G401.6 (cell line): ENCODE data around the gene IL16.

Experiments
- FAIRE-seq: peaks from 2 replicates; lab custom pipeline; 2012; peaks lifted over from hg19 to GRCh38; lab: Jason Lieb, UNC

Gene IL16

GRCh38 chr15:81275711-81276392 lies 79.2 kb downstream of the IL16 start:
- no peak for FAIRE-seq

GRCh38 chr15:81276967-81277366 lies 80.3 kb downstream of the IL16 start:
- no peak for FAIRE-seq

DNA sequence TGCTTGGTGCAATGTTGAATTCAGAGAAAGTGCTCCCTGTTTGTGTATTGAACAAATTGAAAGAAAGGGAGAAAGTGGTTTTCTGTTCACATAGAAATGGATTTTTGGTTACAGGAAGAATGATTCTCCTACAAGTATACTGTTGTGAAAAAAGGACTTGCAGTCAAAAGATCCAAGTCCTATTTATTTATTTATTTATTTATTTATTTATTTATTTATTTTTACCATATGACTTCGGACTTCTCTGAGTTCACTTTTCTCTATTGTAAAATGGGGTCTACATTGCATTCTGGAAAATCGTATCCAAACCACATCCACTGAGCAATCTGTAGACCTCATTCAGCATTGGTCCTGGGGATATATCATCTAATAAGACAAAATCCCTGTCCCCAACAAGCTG lies 81.2 kb downstream of the IL16 start:
- no peak for FAIRE-seq

- FAIRE-seq: no peak
Observed at GRCh38 chr15:81278306-81279029, 81.8 kb downstream of the IL16 start.

DNA sequence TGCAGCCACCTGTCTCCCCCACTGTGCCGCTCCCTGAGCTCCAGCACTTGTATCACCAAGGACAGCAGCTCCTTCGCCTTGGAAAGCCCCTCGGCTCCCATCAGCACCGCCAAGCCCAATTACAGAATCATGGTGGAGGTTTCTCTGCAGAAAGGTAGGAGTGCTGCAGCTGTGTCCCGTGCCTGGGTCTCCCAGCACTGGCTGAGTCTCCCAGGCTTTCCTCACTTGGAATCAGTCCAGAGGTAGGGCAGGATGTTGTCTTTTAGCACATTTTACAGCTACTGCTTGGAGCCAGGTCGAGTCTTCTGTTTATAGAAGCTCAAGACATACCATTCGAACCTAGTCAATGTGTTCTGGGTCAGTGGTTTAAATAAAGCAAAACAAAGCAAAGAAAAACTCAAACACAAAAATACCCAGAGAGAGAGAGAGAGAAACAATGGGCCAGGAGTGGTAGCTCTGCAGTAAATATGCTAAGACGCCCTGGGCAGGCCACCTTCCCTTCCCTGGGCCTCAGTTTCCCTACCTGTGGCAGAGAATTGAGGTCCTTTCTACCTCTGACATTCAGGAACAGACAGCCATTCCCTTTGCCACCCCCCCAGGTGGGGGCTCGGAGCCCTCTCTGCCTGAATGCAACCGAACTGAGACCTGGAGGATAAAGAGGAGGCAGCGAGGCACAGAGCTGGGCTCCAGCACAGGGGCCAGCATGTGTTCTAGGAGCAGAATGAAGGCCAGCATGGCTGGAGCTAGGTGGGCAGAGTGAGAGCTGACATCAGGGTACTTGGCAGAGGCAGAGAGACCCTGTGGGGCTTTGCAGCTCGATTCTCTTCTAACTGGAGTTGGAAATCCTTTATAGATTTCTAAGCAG lies 83.2 kb downstream of the IL16 start:
- no peak for FAIRE-seq

DNA sequence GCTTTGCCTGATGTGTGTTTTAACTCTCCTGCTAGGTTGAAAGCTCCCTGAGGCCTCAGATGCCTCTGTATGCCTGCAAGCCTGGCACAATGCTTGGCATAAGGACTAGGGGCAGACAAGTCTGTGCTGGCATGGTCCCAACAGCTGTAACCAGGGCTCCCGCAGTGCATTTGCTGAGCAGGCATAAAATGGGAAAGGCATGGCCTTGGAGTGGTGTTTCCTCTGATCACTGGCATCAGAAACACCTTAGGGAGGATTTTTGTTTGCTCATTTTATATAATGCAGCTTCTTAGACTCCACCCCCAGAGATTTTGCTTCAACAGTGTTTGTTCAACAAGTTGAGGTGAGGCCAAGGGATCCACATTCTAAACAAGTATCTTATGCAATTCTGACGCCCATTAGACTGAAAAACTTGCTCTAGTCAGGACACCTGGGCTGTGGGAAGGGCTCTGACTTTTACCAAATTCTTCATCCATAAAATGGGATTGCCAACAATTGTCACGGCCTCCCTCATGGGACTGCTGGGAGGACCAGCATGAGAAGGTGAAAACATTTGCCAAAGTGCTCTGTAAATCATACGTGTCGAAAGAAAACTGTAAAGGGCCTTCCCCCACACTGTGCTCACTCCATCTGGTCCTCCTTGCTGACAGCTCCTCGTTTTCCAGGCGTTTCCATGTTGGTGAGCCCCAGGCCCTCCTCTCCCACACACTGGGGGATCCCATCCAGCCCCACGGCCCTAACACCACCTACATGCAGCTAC lies 84.2 kb downstream of the IL16 start:
- FAIRE-seq: no peak

DNA sequence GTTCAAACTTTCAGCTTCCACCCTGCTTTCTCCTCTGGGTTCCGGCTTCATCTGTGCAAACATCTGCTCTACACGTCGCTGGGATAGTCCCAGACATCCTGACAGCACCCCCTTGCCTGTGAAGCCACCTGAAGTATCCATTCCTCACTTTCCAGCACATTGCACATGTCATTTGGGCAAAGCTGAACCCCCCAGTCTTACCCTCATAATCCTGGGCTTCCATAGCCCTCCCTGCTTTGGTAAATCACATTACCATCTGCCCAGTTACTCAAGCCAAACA lies 84.7 kb downstream of the IL16 start:
- no peak for FAIRE-seq

- no peak for FAIRE-seq
Observed at GRCh38 chr15:81281766-81282605, 85.3 kb downstream of the IL16 start.

GRCh38 chr15:81282606-81282895 lies 85.9 kb downstream of the IL16 start:
- FAIRE-seq: no peak

DNA sequence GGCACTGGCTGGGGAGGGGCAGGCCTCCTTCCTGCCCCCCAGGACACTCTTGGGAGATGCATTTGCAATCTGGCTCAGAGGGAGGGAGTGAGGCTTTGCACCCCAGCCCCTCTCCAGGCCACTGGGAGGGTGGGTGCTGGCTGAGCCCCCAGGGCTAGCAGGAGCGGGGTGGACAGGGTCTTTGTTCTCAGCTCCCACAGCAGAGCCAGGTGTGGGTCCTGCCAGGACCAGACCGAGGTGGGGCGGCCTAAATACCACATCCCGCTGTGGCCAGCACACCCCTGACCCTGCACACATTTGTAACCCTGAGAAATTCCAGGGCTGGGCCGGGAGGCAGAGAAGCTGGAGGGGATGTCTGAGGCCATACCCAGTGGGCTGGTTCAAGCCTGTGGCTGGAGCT lies 86.2 kb downstream of the IL16 start:
- FAIRE-seq: no peak

DNA sequence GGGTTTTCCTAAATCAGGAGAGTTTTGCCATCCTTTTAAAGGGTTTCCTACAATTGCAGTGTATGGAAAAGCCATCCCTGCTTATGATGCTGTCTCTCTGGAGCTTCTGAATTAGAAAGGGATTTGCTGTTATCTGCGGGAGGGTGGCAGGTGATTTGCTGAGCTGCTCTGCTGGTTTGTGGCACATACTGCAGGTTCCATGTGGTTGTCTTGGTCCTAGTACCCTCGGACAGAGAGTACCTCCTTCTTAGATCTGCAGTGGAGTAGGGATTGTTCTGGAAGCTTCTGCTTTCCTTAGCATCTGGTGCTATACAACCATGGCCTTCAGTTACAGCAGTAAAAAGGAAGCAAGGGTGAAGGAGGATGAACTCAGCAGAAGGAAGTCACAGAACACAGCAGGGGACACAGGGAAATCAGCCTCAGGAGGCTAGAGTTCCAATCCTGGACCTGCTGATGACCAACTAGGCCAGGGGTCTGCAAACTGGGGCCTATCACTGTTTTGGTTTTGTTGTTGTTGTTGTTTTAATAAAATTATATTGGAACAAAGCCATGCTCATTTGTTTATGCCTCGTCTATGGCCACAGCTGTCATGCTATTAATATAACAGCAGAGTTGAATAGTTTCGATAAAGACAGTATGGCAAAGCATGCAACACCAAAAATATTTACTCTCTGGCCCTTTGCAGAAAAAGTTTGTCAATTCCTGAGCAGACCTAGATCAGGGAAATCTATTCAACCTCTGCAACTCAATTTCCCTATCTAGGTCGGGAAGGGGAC lies 87.8 kb downstream of the IL16 start:
- no peak for FAIRE-seq

GRCh38 chr15:81285461-81285860 lies 88.8 kb downstream of the IL16 start:
- FAIRE-seq: no peak

DNA sequence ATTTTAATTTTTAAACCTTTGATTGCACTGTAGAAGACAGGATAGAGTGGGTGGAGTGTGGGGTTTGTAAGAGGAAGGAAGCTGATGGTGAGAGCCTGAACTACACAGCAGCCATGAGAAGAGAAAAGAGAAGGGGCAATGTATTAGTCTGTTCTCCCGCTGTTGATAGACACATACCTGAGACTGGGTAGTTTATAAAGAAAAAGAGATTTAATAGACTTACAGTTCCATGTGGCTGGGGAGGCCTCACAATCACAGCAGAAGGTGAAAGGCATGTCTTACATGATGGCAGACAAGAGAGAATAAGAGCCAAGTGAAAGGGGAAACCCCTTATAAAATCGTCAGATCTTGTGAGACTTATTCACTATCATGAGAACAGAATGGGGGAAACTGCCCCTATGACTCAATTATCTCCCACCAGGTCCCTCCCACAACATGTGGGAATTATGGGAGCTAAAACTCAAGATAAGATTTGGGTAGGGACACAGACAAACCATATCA lies 90.0 kb downstream of the IL16 start:
- FAIRE-seq: no peak

GRCh38 chr15:81288040-81288439 lies 91.4 kb downstream of the IL16 start:
- no peak for FAIRE-seq

DNA sequence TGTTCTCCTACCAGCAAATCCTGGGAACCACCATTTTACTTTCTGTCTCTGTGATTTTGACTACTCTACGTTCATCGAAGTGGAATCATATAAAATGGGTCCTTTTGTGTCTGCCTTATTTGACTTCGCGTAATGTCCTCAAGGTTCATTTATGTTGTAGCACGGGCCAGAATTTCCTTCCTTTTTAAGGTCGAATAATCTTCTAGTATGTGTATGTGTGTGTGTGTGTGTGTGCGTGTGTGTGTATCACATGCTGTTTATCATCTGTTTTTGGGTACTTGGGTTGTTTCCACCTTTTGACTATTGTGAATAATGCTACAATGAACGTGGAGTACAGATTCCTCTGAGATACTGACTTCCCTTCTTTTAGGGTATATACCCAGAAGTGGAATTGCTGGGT lies 91.9 kb downstream of the IL16 start:
- no peak for FAIRE-seq

DNA sequence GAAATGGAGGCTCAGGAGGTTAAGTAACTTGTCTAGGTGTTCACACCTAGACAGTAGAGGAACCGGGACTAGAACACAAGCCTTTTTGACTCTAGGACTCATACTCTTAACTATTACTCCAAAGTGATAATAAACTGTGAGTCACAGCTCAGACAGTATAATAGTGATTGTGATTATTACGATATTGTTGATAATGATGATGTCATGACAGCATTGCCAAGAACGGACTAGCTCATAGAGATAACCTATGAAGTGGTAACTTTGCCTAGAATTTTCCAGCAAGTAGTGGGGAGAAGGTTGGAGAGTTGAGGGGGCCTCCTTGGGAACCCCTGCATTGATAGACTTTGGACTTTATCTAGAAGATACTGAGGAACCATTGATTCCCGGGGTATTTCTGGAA lies 93.2 kb downstream of the IL16 start:
- no peak for FAIRE-seq

GRCh38 chr15:81291916-81292522 lies 95.3 kb downstream of the IL16 start:
- FAIRE-seq: no peak

- FAIRE-seq: no peak
Observed at GRCh38 chr15:81292523-81293001, 95.9 kb downstream of the IL16 start.

DNA sequence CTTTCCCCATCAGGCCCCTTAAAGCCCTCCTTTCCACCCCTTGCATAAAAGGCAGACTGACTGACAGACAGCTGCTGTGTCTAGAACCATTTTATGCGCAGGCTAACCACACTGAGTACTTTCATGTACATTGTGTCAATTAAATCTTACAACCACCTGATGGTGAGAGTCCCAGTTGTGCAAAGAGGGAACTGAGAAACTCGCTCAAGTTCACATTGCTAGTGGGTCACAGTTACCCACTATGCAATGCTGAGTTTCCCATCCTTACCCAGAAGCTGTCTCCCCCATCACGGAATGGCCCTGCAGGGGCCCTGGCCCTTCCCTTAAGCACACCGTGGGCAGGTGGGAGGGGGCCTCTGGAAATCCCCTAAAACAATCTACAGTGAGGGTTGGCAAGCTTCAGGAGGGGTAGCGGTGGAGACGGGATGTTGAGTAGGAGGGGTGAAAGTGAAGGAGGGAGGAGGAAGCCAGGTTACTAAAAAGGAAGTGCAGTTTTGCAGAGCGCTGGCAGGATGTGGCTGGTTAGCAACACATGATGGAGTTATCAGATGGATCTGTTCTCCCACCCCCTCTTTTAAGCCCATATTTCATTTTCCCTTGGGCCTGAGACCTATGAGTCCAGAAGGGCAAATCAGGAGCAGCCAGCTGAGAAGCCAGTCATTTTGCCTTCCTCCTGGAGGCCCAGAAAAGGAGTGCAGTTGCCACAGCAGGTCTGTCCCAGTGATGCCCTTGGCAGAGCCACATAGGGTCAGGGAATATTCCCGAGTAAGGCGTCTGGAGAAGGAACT lies 97.2 kb downstream of the IL16 start:
- no peak for FAIRE-seq

DNA sequence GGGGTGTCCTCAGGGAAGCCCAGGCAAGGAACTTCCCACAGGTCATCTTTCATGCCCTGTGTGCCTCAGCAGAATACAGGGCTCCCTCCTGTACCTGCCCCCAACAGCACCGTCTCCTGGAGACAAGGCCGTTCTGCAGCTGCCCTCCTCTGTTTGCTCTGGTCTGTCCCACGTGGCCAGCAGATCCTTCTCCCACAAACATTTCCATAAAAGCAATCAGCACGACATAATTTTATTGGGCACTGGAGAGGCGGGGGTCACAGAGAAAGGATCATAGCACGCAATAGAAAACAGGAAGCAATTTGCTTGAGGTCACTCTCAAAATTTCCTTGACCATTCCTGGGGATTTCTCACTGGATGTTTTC lies 97.8 kb downstream of the IL16 start:
- FAIRE-seq: no peak
